ENCODE data around the gene ADCY2.

The ADCY2 gene

DNA sequence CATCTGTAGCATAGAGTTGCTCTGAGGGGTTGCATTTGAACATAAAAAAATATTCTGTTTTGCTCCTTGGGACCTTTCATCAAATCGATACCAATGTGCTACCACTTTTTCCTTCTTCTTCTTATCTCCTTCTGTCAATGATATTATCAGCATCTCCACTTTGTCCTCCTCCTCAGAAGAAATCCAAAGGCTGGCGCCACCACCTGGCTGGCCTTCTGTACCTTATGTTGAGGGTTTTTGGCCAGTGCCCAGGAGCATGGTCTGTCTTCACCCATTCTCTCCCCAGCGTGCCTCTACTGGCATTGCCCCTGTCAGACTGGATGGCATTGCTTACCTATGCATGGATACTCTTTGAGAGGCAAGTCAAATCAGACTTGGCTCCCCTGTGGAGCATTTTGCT, 287.8 kb downstream of the ADCY2 start:
- no peak overlapping the region for H3K4me3 ChIP-seq (ENCODE audit: low read length)
- TF ChIP-seq, protein P1, sequence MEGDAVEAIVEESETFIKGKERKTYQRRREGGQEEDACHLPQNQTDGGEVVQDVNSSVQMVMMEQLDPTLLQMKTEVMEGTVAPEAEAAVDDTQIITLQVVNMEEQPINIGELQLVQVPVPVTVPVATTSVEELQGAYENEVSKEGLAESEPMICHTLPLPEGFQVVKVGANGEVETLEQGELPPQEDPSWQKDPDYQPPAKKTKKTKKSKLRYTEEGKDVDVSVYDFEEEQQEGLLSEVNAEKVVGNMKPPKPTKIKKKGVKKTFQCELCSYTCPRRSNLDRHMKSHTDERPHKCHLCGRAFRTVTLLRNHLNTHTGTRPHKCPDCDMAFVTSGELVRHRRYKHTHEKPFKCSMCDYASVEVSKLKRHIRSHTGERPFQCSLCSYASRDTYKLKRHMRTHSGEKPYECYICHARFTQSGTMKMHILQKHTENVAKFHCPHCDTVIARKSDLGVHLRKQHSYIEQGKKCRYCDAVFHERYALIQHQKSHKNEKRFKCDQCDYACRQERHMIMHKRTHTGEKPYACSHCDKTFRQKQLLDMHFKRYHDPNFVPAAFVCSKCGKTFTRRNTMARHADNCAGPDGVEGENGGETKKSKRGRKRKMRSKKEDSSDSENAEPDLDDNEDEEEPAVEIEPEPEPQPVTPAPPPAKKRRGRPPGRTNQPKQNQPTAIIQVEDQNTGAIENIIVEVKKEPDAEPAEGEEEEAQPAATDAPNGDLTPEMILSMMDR (conservative IDR thresholded peaks at IDR 0.05; ENCODE audit: low read length): no peak
- DNase-seq (ENCODE audit: low read depth): no peak

DNA sequence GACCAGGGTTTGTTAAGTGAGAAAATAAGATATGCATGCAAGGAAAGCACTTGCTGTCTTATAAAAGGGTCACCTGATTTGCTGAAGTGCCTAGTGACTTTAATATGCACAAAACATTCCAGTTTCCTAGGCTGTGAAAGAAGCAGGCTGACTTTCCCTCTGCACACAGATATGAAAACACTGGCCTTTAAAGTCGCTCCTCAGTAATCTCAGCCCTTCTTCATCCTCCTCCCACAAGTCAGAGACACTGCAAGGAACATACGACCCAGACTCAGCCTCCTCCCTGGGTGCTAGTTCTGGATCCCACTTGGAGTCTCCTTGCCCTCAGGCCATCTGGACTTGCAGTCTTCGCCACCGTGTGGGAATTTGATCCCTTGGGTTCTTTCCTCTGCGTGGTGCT, 288.9 kb downstream of the ADCY2 start:
- H3K4me3 ChIP-seq (ENCODE audit: low read length): no peak overlapping the region
- TF ChIP-seq, protein P1 (conservative IDR thresholded peaks at IDR 0.05; ENCODE audit: low read length): no peak
- DNase-seq (ENCODE audit: low read depth): no peak

DNA sequence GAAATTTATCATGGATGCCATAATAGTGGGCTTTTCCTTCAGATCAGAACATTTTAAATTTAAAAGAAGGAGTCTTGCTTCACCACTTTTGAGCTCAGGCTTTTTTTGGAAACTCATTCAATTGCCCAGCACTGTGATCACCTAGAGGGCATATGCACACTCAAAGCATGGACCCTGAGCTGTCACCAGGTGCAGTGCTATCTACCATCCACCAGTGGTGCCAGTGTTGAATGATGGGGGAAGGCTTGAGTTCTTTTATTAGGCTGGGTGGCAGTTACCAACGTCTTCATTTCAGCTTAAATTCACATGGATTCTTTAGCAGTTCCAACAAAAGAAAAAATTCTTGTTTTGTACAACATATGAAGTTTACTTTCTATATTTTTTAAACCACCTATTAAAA, 290.9 kb downstream of the ADCY2 start:
- no peak for DNase-seq (ENCODE audit: low read depth)
- H3K4me3 ChIP-seq (ENCODE audit: low read length): no peak overlapping the region
- TF ChIP-seq, protein P1 (conservative IDR thresholded peaks at IDR 0.05; ENCODE audit: low read length): no peak

DNA sequence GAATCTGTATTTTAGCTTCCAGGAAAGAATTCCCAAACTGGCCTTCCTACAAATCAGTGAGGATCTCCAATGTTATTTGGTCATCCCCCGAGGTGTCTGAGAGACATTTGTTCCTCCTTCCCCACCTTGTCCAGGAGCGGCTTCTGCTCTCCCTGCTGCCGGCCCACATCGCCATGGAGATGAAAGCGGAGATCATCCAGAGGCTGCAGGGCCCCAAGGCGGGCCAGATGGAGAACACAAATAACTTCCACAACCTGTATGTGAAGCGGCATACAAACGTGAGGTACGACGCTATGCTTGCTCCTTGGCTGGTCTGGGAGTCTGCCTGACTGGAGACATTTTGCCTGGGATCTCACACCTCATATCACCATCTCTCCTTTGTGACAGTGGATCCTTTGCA, 294.6 kb downstream of the ADCY2 start:
- no peak overlapping the region for H3K4me3 ChIP-seq (ENCODE audit: low read length)
- no peak for DNase-seq (ENCODE audit: low read depth)
- TF ChIP-seq, protein P1 (conservative IDR thresholded peaks at IDR 0.05; ENCODE audit: low read length): no peak

DNA sequence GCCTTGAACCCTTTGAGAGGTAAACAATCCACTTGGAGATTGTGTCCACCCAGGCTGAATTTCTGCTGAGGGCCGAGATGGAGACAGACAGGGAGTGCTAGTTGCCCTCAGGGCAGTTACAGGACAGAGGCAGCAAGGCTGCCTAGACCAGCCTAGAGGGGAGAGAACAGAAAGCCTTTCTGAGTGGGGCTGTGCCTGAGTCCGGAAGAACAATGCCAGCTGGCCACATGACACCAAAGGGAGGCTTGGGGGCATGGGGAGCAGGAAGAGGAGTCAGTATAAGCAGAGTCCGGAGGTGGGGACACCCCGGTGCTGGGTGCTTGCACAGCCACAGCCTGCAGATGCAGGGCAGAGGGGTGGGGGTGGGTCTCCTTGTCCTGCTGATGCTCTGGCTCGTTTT, 309.3 kb downstream of the ADCY2 start:
- TF ChIP-seq, protein P1 (conservative IDR thresholded peaks at IDR 0.05; ENCODE audit: low read length): no peak
- H3K4me3 ChIP-seq (ENCODE audit: low read length): no peak overlapping the region
- DNase-seq (ENCODE audit: low read depth): no peak

DNA sequence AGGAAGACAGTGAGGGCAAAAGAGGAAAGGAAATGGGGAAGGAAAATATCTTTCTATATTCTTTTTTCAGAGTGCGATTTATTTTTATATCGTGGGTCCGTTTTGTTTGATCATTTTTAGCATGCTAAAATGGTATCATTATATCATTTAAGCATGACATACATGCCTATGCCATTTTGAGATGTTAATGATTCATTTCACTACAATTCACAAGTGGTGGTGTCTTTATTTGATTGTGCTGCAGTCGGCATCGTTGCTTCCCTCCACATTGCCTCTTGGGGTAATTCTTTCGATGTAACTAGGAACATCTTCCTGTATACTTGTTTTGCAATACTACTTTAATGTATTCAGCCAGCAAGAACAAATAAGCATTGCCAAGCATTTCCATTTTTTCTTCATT, 309.8 kb downstream of the ADCY2 start:
- H3K4me3 ChIP-seq (ENCODE audit: low read length): no peak overlapping the region
- no peak for DNase-seq (ENCODE audit: low read depth)
- TF ChIP-seq, protein P1 (conservative IDR thresholded peaks at IDR 0.05; ENCODE audit: low read length): no peak

DNA sequence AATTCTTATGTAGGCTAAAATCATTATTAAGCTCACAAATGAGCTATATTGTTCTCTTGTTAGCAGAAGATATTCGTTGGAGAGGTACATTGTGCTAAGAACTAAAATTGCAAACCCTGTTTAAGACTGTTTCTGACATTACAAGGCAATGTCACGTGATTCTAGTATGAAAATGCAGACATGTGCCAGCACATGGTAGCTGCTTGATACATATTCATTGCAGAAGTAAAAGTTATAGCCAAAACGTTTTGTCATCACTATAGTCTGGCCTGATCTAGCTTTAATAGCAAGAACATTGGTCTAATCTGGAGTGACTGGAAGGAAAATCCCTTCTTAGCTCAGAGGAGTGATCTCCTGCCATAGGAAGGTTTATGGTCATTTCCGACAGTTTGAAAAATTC, 310.3 kb downstream of the ADCY2 start:
- H3K4me3 ChIP-seq (ENCODE audit: low read length): no peak overlapping the region
- TF ChIP-seq, protein P1 (conservative IDR thresholded peaks at IDR 0.05; ENCODE audit: low read length): no peak
- DNase-seq (ENCODE audit: low read depth): no peak
